Measurements from ENCODE around the gene RABGAP1L.

DNA sequence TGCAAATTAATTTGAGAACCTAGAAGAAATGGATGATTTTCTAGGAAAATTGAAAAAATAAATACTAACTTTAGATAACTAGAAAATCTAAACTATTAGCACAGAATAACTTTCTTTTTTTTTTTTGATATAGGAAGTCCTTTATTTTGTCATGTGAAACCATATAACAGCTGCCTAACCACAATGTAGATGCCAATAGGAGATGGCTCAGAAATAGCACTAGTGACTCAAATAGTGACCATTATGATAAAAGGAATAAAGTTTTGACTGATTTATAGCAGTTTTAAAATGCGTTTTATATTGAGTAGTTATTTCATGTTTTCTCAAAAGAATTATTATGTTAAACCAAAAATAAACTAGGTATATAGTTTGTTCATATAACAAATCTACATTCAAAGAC lies 682.4 kb downstream of the RABGAP1L start:
- TF ChIP-seq, protein P1, sequence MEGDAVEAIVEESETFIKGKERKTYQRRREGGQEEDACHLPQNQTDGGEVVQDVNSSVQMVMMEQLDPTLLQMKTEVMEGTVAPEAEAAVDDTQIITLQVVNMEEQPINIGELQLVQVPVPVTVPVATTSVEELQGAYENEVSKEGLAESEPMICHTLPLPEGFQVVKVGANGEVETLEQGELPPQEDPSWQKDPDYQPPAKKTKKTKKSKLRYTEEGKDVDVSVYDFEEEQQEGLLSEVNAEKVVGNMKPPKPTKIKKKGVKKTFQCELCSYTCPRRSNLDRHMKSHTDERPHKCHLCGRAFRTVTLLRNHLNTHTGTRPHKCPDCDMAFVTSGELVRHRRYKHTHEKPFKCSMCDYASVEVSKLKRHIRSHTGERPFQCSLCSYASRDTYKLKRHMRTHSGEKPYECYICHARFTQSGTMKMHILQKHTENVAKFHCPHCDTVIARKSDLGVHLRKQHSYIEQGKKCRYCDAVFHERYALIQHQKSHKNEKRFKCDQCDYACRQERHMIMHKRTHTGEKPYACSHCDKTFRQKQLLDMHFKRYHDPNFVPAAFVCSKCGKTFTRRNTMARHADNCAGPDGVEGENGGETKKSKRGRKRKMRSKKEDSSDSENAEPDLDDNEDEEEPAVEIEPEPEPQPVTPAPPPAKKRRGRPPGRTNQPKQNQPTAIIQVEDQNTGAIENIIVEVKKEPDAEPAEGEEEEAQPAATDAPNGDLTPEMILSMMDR (IDR thresholded peaks at IDR 0.05; ENCODE audit: low read depth, low read length, missing input control): no peak
- TF ChIP-seq, protein P2, sequence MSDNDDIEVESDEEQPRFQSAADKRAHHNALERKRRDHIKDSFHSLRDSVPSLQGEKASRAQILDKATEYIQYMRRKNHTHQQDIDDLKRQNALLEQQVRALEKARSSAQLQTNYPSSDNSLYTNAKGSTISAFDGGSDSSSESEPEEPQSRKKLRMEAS (IDR thresholded peaks at IDR 0.05): no peak
- TF ChIP-seq NR2F2 (IDR thresholded peaks at IDR 0.05): no peak
- TF ChIP-seq, protein P3, sequence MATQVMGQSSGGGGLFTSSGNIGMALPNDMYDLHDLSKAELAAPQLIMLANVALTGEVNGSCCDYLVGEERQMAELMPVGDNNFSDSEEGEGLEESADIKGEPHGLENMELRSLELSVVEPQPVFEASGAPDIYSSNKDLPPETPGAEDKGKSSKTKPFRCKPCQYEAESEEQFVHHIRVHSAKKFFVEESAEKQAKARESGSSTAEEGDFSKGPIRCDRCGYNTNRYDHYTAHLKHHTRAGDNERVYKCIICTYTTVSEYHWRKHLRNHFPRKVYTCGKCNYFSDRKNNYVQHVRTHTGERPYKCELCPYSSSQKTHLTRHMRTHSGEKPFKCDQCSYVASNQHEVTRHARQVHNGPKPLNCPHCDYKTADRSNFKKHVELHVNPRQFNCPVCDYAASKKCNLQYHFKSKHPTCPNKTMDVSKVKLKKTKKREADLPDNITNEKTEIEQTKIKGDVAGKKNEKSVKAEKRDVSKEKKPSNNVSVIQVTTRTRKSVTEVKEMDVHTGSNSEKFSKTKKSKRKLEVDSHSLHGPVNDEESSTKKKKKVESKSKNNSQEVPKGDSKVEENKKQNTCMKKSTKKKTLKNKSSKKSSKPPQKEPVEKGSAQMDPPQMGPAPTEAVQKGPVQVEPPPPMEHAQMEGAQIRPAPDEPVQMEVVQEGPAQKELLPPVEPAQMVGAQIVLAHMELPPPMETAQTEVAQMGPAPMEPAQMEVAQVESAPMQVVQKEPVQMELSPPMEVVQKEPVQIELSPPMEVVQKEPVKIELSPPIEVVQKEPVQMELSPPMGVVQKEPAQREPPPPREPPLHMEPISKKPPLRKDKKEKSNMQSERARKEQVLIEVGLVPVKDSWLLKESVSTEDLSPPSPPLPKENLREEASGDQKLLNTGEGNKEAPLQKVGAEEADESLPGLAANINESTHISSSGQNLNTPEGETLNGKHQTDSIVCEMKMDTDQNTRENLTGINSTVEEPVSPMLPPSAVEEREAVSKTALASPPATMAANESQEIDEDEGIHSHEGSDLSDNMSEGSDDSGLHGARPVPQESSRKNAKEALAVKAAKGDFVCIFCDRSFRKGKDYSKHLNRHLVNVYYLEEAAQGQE (IDR thresholded peaks at IDR 0.05): no peak
- TF ChIP-seq ATF3 (IDR thresholded peaks at IDR 0.05): no peak
- no peak for TF ChIP-seq GABPA (IDR thresholded peaks at IDR 0.05 in 1 of 2, conservative IDR thresholded peaks at IDR 0.05 in 1 of 2)

Measured in liver (tissue), 3 donors.